NCI-H69 (cell line): Measurements from ENCODE around the gene ZCWPW1.
"Not testable (repeated sequence)": the region's sequence is repeated elsewhere in the genome, so short reads cannot be mapped to it uniquely, and the experiment has no call there.

Source experiments
- DNase-seq: peaks from one replicate; lab custom pipeline; 2025; lab: John Stamatoyannopoulos, UW

Gene ZCWPW1

GRCh38 chr7:100453854-100454253, 25.4 kb upstream of the ZCWPW1 start:
- not testable (repeated sequence) for DNase-seq

- no peak for DNase-seq
Observed at GRCh38 chr7:100452513-100452912, 24.0 kb upstream of the ZCWPW1 start.

GRCh38 chr7:100449190-100449795, 20.8 kb upstream of the ZCWPW1 start:
- no peak for DNase-seq

- DNase-seq, result not testable (repeated sequence)
Observed at GRCh38 chr7:100447363-100447762, 18.9 kb upstream of the ZCWPW1 start.

DNA sequence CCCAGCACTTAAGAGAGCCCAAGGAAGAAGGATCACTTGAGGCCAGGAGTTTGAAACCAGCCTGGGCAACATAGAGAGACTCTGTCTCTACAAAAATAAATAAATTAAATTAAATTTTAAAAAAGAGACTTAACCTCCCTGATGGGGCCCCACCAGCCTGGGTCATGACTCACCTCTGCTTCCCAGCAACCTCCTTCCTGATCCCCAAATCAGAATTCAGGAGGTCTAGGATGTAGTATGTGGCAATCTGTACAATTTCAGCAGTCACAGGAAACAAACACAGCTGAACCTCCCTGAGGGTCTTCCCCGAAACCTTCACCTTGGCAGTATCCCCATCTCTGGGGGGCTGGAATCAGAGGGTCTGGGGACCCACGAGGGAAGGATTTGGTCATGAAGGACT, 17.5 kb upstream of the ZCWPW1 start:
- DNase-seq, result no peak

GRCh38 chr7:100444311-100445278, 16.1 kb upstream of the ZCWPW1 start:
- no peak for DNase-seq

DNA sequence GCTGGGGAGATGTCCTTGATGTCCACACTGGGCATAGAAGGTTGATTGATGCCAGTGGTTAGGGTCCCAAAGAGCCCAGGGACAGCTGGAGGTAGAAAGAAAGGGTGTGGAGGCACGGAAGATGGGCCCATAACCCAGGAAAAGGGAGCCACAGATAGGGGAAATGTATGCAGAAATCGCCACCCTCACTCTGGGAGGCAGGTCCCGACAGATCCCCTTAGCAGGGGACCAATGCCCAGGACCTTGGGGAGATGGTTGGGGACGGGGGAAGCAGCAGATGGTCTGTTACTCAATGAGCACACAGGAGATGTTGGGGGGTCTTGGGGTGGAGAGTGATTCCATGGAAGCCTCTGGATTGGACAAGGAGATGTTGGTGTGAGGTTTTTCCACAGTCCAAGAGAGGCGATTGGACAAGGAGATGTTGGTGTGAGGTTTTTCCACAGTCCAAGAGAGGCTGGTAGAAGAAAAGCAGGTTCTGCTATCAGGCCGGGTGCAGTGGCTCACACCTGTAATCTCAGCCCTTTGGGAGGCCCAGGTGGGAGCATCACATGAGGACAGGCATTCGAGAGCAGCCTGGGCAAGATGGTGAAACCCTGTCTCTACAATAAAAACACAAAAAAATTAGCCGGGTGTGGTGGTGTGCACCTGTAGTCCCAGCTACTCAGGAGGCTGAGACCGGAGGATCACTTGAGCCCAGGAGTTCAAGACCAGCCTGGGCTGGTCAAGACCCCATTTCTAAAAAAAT, 14.8 kb upstream of the ZCWPW1 start:
- no peak for DNase-seq

- no peak for DNase-seq
Observed at GRCh38 chr7:100441641-100442535, 13.4 kb upstream of the ZCWPW1 start.

- DNase-seq, result not testable (repeated sequence)
Observed at GRCh38 chr7:100439244-100439643, 10.7 kb upstream of the ZCWPW1 start.

DNA sequence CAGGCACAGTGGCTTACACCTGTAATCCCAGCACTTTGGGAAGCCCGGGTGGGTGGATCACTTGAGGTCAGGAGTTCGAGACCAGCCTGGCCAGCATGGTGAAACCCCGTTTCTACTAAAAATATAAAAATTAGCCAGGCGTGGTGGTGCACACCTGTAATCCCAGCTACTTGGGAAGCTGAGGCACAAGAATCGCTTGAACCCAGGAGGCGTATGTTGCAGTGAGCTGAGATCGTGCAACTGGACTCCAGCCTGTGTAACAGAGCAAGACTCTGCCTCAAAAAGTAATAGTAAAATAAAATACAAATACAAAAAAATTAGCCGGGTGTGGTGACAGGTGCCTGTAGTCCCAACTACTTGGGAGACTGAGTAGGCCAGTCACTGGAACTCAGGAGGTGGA, 10.2 kb upstream of the ZCWPW1 start:
- not testable (repeated sequence) for DNase-seq

GRCh38 chr7:100438172-100438571, 9.7 kb upstream of the ZCWPW1 start:
- no peak for DNase-seq

GRCh38 chr7:100437150-100438100, 8.9 kb upstream of the ZCWPW1 start:
- DNase-seq, result no peak

DNA sequence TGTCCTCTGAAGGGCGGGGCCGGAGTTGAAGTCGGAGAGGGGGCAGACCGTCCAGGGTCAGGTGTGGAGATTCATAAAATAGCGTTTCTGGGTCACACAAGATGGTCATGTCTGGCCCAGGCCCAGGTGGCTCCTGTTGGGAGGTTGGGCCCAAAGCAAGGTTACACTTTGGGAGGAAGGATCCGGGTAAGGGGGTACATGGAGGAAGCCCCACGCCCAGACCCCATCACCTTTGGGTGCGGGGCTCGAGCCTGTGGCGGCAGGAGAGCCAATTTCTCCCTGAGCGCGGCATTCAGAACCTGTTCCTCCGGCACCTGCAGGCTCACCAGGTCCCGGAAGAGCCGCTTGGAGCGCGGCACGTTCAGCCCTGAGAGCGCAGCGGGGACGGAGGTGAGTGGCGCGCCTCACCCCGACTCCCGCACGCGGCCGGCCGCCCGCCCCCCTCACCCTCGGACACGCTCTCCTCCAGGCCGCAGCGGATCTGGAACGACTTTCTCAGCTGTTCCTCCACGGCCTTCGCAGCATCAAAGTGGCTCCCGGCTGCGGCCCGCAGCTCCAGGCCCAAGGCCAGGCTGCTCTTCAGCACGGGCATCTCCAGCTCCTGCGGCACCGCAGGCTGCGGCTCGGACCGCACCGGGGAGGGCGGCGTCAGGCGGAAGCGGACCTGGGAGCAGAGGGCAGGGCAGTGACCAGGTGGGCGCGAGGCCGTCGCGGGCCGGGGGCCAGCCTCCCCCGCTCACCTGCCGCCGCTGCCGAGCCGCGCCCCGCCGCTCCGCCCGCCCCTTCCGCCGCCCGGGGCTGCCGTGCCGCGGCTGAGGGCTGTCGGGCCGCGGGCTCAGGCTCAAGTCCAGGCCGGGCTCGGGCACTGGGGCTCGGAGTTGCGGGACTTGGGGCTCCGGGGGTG, 7.2 kb upstream of the ZCWPW1 start:
- peak; percentile 76 for DNase-seq

DNA sequence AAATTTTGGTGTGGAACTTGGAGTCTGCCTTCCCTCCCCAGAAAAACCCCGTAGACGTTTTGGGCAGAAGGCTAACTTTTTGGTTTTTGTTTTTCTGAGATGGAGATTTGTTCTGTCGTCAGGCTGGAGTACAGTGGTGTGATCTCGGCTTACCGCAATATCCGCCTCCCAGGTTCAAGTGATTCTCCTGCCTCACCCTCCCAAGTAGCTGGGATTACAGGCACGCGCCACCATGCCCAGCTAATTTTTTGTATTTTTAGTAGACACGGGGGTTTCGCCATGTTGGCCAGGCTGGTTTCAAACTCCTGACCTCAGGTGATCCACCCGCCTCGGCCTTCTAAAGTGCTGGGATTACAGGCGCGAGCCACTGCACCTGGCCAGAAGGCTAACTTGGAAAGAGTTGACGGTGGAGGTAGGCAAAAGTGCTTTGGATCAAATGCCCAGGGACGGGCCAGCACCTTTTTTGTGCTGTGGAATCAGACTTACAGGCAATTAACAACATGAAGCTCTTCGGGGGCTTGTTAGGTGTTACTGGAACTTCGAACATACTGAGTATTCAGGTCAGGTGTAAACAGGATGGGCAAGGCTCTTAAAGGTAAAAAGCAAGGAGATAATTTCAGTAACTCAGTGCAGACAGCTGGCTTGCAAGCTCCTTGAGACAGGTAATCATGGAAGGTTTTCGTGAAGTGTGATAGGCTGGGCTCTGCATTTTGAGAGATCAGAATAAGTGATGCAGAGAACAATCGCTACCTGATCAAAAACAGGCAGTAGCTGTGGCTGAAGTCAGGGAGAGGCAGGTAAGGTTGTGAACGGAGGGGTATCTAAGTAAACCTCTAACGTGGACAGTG, 6.0 kb upstream of the ZCWPW1 start:
- no peak for DNase-seq

DNA sequence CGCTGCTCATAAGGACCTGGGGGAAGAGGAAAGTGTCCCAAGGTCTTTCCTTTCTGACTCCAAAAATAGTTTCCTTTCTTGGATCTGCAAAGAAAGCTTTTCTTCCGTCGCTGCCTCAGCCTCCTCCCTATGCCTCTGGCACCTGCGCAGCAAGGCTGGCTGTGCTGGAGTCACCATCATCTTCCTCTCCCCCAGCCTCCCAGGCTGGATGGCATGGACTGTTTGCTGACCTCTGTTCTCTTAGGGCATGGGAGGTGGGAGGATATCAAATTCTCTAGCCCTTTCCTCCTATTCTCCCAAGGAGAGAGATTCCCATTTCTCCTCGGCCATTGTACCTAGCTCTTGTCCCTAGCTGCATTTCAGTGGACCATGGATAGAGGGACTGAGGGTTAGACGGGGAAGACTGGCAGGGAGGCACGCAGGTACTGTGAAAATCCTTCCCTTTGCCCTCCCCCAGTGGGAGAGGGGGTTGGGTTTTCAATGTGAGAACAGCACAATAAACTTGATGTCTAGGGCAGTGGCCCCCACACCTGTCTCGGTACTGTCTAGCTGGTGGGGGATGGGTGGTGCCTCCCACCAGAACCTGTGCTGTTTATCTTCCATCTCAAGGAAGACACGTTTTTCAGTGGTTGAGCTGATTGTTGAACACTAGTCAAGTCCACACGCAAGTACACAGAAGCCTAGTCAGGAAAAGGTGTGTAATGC, 5.2 kb upstream of the ZCWPW1 start:
- DNase-seq, result no peak

DNA sequence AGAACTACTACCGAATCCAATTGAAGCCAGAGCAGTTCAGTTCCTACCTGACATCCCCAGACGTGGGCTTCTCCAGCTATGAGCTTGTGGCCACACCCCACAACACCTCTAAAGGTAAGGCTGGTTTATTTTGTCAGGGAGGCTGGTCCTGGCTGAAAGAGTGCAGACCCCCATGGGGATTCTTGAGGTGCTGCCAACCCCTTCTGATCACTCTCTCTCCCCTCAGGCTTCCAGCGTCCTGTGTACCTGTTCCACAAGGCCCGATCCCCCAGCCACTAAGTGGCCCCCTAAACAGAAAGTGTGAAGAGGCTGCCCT, 4.7 kb upstream of the ZCWPW1 start:
- no peak for DNase-seq

GRCh38 chr7:100432621-100433275, 4.2 kb upstream of the ZCWPW1 start:
- no peak for DNase-seq
